B cell (primary cell): ENCODE results near the gene MAP3K7CL. TPM values are rescaled to one million over a fixed set of nuclear protein-coding genes. Genes with fewer than 3 reads are reported as not detected.

Source experiments
- ATAC-seq: fragments of 200-7000 bp; cut with Tn5 transposase; one replicate; pipeline ENCODE4 v1.10.0; 2021; ENCODE audit warnings: low read depth, mild to moderate bottlenecking, moderate number of reproducible peaks, moderate library complexity
- CTCF ChIA-PET: fragments of 350-600 bp; sonication (Branson Sonifier 250); formaldehyde crosslinking; loops from one replicate; lab custom pipeline; 2021; ENCODE audit warnings: antibody characterized with exemption, inconsistent platforms; lab: Charles Lee
- POLR2A ChIA-PET: fragments of 350-600 bp; sonication (Branson Sonifier 250); formaldehyde crosslinking; loops from one replicate; lab custom pipeline; 2021; ENCODE audit warnings: antibody characterized with exemption; lab: Charles Lee
- DNase-seq: peaks from one replicate; pipeline ENCODE4 v3.0.0; 2013
- H2AFZ ChIP-seq: 2 replicates; pipeline ENCODE4 v1.6.1; 2012; ENCODE audit warnings: mild to moderate bottlenecking, low read depth, low read length; ENCODE audit not compliant: insufficient read depth, poor library complexity, severe bottlenecking
- H3K27ac ChIP-seq, 2 donors: 1 replicate in 1 of 2; 2 replicates in 1 of 2; pipeline ENCODE4 v1.5.1; 2012 to 2013; ENCODE audit warnings: low read length in 2 of 2, mild to moderate bottlenecking in 2 of 2, moderate library complexity in 1 of 2
- H3K27me3 ChIP-seq, 4 experiments: fragments of 200-600 bp in 1 of 4; sonication (generic) in 1 of 4; replicated peaks in 1 of 4; 1 replicate in 2 of 4; 2 replicates in 2 of 4; pipeline versions ENCODE4 v1.6.1 to v1.7.0; 2013 to 2016; ENCODE audit warnings: low read length in 3 of 4, mild to moderate bottlenecking in 2 of 4, mixed read lengths in 1 of 4, moderate library complexity in 1 of 4; ENCODE audit not compliant: insufficient read depth in 4 of 4, control insufficient read depth in 3 of 4; ENCODE audit errors: control extremely low read depth in 1 of 4
- H3K36me3 ChIP-seq, 2 experiments: replicated peaks in 1 of 2; 1 replicate in 1 of 2; 2 replicates in 1 of 2; pipeline versions ENCODE4 v1.6.1 to v1.7.1; 2013; ENCODE audit warnings: low read length in 1 of 2; ENCODE audit not compliant: insufficient read depth in 2 of 2, control insufficient read depth in 1 of 2; ENCODE audit errors: control extremely low read depth in 1 of 2, extremely low read depth in 1 of 2
- H3K4me1 ChIP-seq, 2 donors: fragments of 200-600 bp in 1 of 2; sonication (generic) in 1 of 2; 1 replicate in 1 of 2; 2 replicates in 1 of 2; pipeline versions ENCODE4 v1.5.1 to v1.6.1; 2013 to 2017; ENCODE audit warnings: low read length in 2 of 2; ENCODE audit not compliant: control insufficient read depth in 2 of 2, insufficient read depth in 2 of 2
- H3K4me2 ChIP-seq: replicated peaks from 2 replicates; pipeline ENCODE3; 2012; ENCODE audit warnings: mild to moderate bottlenecking, low read depth, low read length; ENCODE audit not compliant: poor library complexity, severe bottlenecking
- H3K4me3 ChIP-seq, 5 experiments: fragments of 200-600 bp in 1 of 5; sonication (generic) in 1 of 5; 1 replicate in 3 of 5; 2 replicates in 2 of 5; pipeline versions ENCODE4 v1.5.1 to v1.7.0; 2011 to 2016; ENCODE audit warnings: low read length in 4 of 5, mild to moderate bottlenecking in 4 of 5, low read depth in 2 of 5, control low read depth in 1 of 5, moderate library complexity in 1 of 5; ENCODE audit not compliant: insufficient read depth in 1 of 5; ENCODE audit errors: control extremely low read depth in 1 of 5, extremely low read depth in 1 of 5
- H3K79me2 ChIP-seq: fragments of 200-600 bp; sonication (generic); one replicate; pipeline ENCODE4 v1.6.0; 2016; ENCODE audit warnings: low read length; ENCODE audit not compliant: control insufficient read depth, insufficient read depth
- H3K9ac ChIP-seq: fragments of 200-600 bp; sonication (generic); 2 replicates; pipeline ENCODE4 v1.6.1; 2017; ENCODE audit warnings: mild to moderate bottlenecking, low read length, moderate library complexity
- H3K9me3 ChIP-seq, 3 donors: one replicate each; pipeline versions ENCODE4 v1.6.1 to v1.7.1; 2013; ENCODE audit warnings: low read length in 2 of 3; ENCODE audit not compliant: control insufficient read depth in 2 of 3, insufficient read depth in 1 of 3; ENCODE audit errors: control extremely low read depth in 1 of 3
- H4K20me1 ChIP-seq: 2 replicates; pipeline ENCODE4 v1.6.0; 2012; ENCODE audit warnings: mild to moderate bottlenecking, low read length; ENCODE audit not compliant: insufficient read depth, control insufficient read depth, poor library complexity, severe bottlenecking
- H3K27ac Mint-ChIP-seq: one replicate; pipeline ENCODE4 v1.8.0; 2021; ENCODE audit warnings: mixed read lengths
- H3K27me3 Mint-ChIP-seq: one replicate; pipeline ENCODE4 v1.8.0; 2021; ENCODE audit warnings: mixed read lengths
- H3K4me1 Mint-ChIP-seq: one replicate; pipeline ENCODE4 v1.8.0; 2021; ENCODE audit warnings: mixed read lengths
- H3K4me3 Mint-ChIP-seq: one replicate; pipeline ENCODE4 v1.8.0; 2021; ENCODE audit warnings: mixed read lengths
- H3K9me3 Mint-ChIP-seq: one replicate; pipeline ENCODE4 v1.8.0; 2022; ENCODE audit warnings: mixed read lengths; ENCODE audit not compliant: insufficient read depth
- EZH2 ChIP-seq: IDR thresholded peaks from 2 replicates; pipeline ENCODE4 v1.6.1; 2012; ENCODE audit warnings: borderline replicate concordance, low read depth, mild to moderate bottlenecking, moderate library complexity, low read length; ENCODE audit not compliant: insufficient read depth, poor library complexity, severe bottlenecking
- WGBS: methylation state at CpG from one replicate; pipeline ENCODE4 v1.1.5; 2013; ENCODE audit warnings: missing lambda C conversion rate; ENCODE audit not compliant: insufficient coverage; 5-methylcytosine and 5-hydroxymethylcytosine counted together
- intact Hi-C: fragments of 100-400 bp; cut with micrococcal nuclease; formaldehyde crosslinking; loops from one replicate; pipeline ENCODE4 v1.10.0; 2022
- polyA plus RNA-seq: library from polyadenylated mRNA; depleted of rRNA; stranded (reverse); fragments of >200 nt; gene quantifications from 2 replicates; pipeline ENCODE4 v1.2.3, GENCODE V29; 2012
- total RNA-seq, 2 donors: library from RNA; stranded (reverse); fragments of 120-200 nt in 1 of 2; gene quantifications; 1 replicate in 1 of 2; 2 replicates in 1 of 2; pipeline versions ENCODE4 v1.2.3 to v1.2.4, GENCODE V29; 2013 to 2022
- TF ChIP-seq, protein P1 (sequence below): fragments of 200-600 bp; IDR thresholded peaks from one replicate; pipeline ENCODE4 v1.8.0; 2022; ENCODE audit warnings: antibody characterized with exemption, mild to moderate bottlenecking

The MAP3K7CL gene
- total and polyA plus RNA-seq, 2 donors (not counting 1 experiment from before 2014, with no cell fraction given) = 8.9 to 11.9 TPM

DNA sequence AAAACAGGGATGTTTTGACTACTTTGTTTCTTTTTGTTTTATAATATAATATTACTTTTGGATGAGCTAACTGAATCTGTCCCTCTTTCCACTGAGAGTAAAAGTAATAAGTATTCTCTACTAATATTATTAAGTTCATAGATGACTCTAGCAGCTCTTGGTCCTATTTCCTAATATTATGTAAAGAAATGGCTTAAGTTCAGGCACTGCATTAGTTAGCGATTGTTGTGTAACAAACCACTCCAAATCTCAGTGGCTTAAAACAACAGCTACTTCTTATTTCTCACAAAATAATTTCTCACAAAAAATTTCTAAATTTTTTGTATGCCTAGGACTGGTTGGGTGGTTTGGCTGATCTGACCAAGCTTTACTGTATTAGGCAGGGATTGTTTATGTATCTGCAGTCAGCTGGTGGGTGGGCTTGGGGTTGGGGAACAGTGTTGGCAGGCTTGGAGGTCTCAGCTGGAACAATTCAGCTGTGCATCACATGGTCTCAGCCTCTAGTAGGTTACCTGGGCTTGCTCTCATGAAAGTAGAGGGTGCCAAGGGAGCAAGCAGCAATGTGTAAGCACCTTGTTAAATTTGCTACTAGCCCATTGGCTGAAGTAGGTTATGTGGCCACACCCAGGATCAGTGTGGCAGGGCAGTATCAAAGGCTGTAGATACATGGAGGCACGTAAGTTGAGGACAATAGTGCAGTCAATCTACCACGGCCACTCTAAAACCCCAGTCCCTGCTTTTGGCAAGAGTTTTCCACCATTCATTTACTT, 48.2 kb upstream of the MAP3K7CL start:
- Histone ChIP-seq H3K4me3 (no peak overlapping the region), H3K27ac (no peak overlapping the region), H3K9ac (no peak overlapping the region), H3K36me3 (no peaks in the 10 kb centered on the region), H3K27me3 (no peaks in the 10 kb centered on the region), H3K9me3 (no peaks in the 10 kb centered on the region), H4K20me1 (no peaks in the 10 kb centered on the region), H3K4me1 (peaks cover 26 to 27% of the 10 kb centered on the region in 2 donors), H3K79me2 (peaks cover 30% of the 10 kb centered on the region), H3K4me2 (no peak overlapping the region), H2AFZ (no peak overlapping the region)
- TF ChIP-seq, protein P1, sequence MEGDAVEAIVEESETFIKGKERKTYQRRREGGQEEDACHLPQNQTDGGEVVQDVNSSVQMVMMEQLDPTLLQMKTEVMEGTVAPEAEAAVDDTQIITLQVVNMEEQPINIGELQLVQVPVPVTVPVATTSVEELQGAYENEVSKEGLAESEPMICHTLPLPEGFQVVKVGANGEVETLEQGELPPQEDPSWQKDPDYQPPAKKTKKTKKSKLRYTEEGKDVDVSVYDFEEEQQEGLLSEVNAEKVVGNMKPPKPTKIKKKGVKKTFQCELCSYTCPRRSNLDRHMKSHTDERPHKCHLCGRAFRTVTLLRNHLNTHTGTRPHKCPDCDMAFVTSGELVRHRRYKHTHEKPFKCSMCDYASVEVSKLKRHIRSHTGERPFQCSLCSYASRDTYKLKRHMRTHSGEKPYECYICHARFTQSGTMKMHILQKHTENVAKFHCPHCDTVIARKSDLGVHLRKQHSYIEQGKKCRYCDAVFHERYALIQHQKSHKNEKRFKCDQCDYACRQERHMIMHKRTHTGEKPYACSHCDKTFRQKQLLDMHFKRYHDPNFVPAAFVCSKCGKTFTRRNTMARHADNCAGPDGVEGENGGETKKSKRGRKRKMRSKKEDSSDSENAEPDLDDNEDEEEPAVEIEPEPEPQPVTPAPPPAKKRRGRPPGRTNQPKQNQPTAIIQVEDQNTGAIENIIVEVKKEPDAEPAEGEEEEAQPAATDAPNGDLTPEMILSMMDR = no peak
- TF ChIP-seq EZH2 = no peak
- Mint-ChIP-seq H3K4me1 (peaks cover 29% of the 10 kb centered on the region), H3K4me3 (no peak overlapping the region), H3K27me3 (no peaks in the 10 kb centered on the region), H3K9me3 (peaks cover 2% of the 10 kb centered on the region), H3K27ac (no peak overlapping the region)
- ATAC-seq (no peak), DNase-seq (no peak)
- intact Hi-C loops = no loop called here
- 100% methylated on average over 1 of the region's 3 CpGs for WGBS
- CTCF ChIA-PET = interaction anchor here (1.9 kb wide), 1 partner anchor 290 kb away, joined by 6 read pairs; no protein-coding TSS in a partner anchor
- POLR2A ChIA-PET = no interaction called here

GRCh38 chr21:29083306-29083705, 47.1 kb upstream of the MAP3K7CL start:
- Mint-ChIP-seq H3K27ac (no peak overlapping the region), H3K4me3 (no peak overlapping the region)
- CTCF ChIA-PET = interaction anchor here (1.9 kb wide), 1 partner anchor 289 kb away, joined by 6 read pairs; no protein-coding TSS in a partner anchor

More at GRCh38 chr21:29083306-29083705, 47.1 kb upstream of the MAP3K7CL start:
- H3K27me3 ChIP-seq = no peaks in the 10 kb centered on the region
- DNase-seq (no peak), ATAC-seq (no peak)
- H3K79me2 ChIP-seq = peaks cover 31% of the 10 kb centered on the region
- H3K9me3 Mint-ChIP-seq = peaks cover 2% of the 10 kb centered on the region
- H4K20me1 ChIP-seq = no peaks in the 10 kb centered on the region
- peaks cover 25% of the 10 kb centered on the region in 2 donors for H3K4me1 ChIP-seq
- TF ChIP-seq, protein P1 = no peak
- TF ChIP-seq EZH2 = no peak
- H3K9ac ChIP-seq = no peak overlapping the region
- H3K4me2 ChIP-seq = no peak overlapping the region
- POLR2A ChIA-PET = no interaction called here
- H2AFZ ChIP-seq = no peak overlapping the region
- H3K4me1 Mint-ChIP-seq = peaks cover 23% of the 10 kb centered on the region
- 100% methylated on average over 1 of the region's 3 CpGs for WGBS
- no peak overlapping the region for H3K4me3 ChIP-seq
- intact Hi-C loops = no loop called here
- H3K27me3 Mint-ChIP-seq = no peaks in the 10 kb centered on the region
- H3K27ac ChIP-seq = no peak overlapping the region
- H3K9me3 ChIP-seq = no peaks in the 10 kb centered on the region
- no peaks in the 10 kb centered on the region for H3K36me3 ChIP-seq
